WERI-Rb-1 (cell line): ENCODE data around the gene RNF141.
A peak's percentile ranks its signal among the peaks of the same experiment; 100 is the strongest.

Experiments used
- DNase-seq: peaks from one replicate; pipeline ENCODE4 v3.0.0-alpha.2; 2020
- H3K27ac ChIP-seq: fragments of 250-450 bp; sonication (Bioruptor Pico); 2 replicates; pipeline ENCODE4 v1.5.1; 2020; ENCODE audit warnings: mild to moderate bottlenecking, moderate library complexity
- H3K27me3 ChIP-seq: fragments of 250-450 bp; sonication (Bioruptor Pico); 2 replicates; pipeline ENCODE4 v1.5.1; 2021; ENCODE audit warnings: mild to moderate bottlenecking, low read depth, moderate library complexity; ENCODE audit not compliant: insufficient read depth, severe bottlenecking
- H3K36me3 ChIP-seq: fragments of 250-450 bp; sonication (Bioruptor Pico); 2 replicates; pipeline ENCODE4 v1.5.1; 2020; ENCODE audit warnings: mild to moderate bottlenecking, moderate library complexity
- H3K4me3 ChIP-seq: 2 replicates; pipeline ENCODE4 v1.5.1; 2011; ENCODE audit warnings: low read depth, mild to moderate bottlenecking, control low read depth, low read length
- H3K9me3 ChIP-seq: fragments of 250-450 bp; sonication (Bioruptor Pico); 2 replicates; pipeline ENCODE4 v1.5.1; 2021; ENCODE audit warnings: mild to moderate bottlenecking, moderate library complexity; ENCODE audit not compliant: severe bottlenecking
- TF ChIP-seq, protein P1 (sequence below): IDR thresholded peaks from 2 replicates; pipeline ENCODE4 v1.5.1; 2011; ENCODE audit warnings: low read depth, mild to moderate bottlenecking, control low read depth, inconsistent platforms, low read length

The RNF141 gene

DNA sequence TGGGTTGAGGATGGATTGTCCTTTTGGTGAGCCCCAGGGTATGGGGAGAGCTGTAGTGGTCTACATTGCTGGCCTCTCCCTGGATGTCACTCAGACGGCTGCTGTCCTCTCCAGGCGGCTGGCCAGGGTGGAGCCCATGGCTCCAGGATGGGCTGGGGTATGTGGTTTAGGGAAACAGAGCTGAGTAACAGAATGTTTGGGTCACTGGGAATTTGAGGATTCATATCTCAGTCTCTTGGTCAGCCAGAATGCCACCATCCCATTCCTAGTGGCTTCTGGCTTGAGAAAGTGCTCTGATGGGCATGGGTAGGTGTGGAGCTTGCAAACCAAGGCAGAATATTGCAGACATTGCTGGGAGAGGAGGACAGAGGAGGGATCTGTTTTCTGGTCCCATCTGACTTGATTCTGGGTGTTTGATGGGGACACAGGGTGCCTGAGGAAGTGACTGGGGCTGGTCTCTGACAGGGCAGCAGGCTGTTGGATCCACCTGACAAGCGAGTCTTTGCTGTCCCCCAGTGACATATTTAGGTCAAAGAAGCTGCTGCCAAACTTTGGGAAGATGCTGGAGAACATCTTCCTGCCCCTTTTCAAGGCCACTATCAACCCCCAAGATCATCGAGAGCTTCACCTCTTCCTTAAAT lies 44.6 kb downstream of the RNF141 start:
- no peak for DNase-seq
- peak overlapping the region; percentile 63 for H3K27ac ChIP-seq
- peaks cover 6% of the 10 kb centered on the region for H3K9me3 ChIP-seq
- H3K27me3 ChIP-seq, result no peaks in the 10 kb centered on the region
- H3K36me3 ChIP-seq, result peaks cover 92% of the 10 kb centered on the region
- TF ChIP-seq, protein P1, sequence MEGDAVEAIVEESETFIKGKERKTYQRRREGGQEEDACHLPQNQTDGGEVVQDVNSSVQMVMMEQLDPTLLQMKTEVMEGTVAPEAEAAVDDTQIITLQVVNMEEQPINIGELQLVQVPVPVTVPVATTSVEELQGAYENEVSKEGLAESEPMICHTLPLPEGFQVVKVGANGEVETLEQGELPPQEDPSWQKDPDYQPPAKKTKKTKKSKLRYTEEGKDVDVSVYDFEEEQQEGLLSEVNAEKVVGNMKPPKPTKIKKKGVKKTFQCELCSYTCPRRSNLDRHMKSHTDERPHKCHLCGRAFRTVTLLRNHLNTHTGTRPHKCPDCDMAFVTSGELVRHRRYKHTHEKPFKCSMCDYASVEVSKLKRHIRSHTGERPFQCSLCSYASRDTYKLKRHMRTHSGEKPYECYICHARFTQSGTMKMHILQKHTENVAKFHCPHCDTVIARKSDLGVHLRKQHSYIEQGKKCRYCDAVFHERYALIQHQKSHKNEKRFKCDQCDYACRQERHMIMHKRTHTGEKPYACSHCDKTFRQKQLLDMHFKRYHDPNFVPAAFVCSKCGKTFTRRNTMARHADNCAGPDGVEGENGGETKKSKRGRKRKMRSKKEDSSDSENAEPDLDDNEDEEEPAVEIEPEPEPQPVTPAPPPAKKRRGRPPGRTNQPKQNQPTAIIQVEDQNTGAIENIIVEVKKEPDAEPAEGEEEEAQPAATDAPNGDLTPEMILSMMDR, result no peak
- no peak overlapping the region for H3K4me3 ChIP-seq

- H3K27ac ChIP-seq, result no peak overlapping the region
- peaks cover 92% of the 10 kb centered on the region for H3K36me3 ChIP-seq
- H3K4me3 ChIP-seq, result no peak overlapping the region
- peaks cover 6% of the 10 kb centered on the region for H3K9me3 ChIP-seq
- DNase-seq, result no peak
- TF ChIP-seq, protein P1, result no peak
- no peaks in the 10 kb centered on the region for H3K27me3 ChIP-seq
Measured at GRCh38 chr11:10495464-10495786, 45.6 kb downstream of the RNF141 start.

- peaks cover 92% of the 10 kb centered on the region for H3K36me3 ChIP-seq
- H3K9me3 ChIP-seq, result peaks cover 6% of the 10 kb centered on the region
- DNase-seq, result no peak
- no peaks in the 10 kb centered on the region for H3K27me3 ChIP-seq
- no peak overlapping the region for H3K27ac ChIP-seq
- TF ChIP-seq, protein P1, result no peak
- no peak overlapping the region for H3K4me3 ChIP-seq
Measured at GRCh38 chr11:10494636-10495463, 46.1 kb downstream of the RNF141 start.

DNA sequence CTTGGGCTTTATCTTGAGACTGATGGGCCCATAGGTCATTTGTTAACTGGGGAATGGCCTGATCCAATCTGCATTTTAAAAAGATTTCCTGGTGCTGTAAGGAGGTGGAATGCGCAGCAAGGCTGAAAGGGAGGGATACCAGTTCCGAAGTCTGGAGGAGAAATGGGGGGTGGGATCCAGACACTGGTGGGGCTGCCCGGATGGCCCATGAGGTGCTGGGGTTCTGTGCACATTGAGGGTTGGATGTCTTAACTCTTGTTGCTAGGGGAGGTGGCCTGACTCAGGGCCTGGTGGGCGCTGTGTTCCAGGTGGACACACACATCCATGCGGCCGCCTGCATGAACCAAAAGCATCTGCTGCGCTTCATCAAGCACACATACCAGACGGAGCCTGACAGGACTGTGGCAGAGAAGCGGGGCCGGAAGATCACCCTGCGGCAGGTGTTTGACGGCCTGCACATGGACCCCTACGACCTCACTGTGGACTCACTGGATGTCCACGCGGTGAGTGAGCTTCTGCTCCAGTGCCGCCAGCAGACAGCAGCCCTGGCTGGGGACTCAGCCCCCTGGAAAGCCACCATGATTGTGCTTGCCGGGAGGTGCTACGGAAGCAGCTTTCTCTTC lies 47.8 kb downstream of the RNF141 start:
- TF ChIP-seq, protein P1, result no peak
- H3K36me3 ChIP-seq, result peaks cover 84% of the 10 kb centered on the region
- no peak overlapping the region for H3K27ac ChIP-seq
- peaks cover 6% of the 10 kb centered on the region for H3K9me3 ChIP-seq
- no peaks in the 10 kb centered on the region for H3K27me3 ChIP-seq
- H3K4me3 ChIP-seq, result no peak overlapping the region
- no peak for DNase-seq

- TF ChIP-seq, protein P1, result no peak
- DNase-seq, result no peak
- peaks cover 6% of the 10 kb centered on the region for H3K9me3 ChIP-seq
- no peaks in the 10 kb centered on the region for H3K27me3 ChIP-seq
- peaks cover 89% of the 10 kb centered on the region for H3K36me3 ChIP-seq
- H3K4me3 ChIP-seq, result no peak overlapping the region
- no peak overlapping the region for H3K27ac ChIP-seq
Measured at GRCh38 chr11:10492084-10492483, 48.9 kb downstream of the RNF141 start.
